Kidney (tissue), 14 donors: ENCODE data around the gene TRIO. TPM values are rescaled to one million over a fixed set of nuclear protein-coding genes. Genes with fewer than 3 reads are reported as not detected.

Source experiments
- DNase-seq, 5 donors: peaks; one replicate each; pipeline ENCODE4 v3.0.0-alpha.2; 2013 to 2020
- FAIRE-seq: peaks from 2 replicates; lab custom pipeline; 2012; peaks lifted over from hg19 to GRCh38; lab: Jason Lieb, UNC
- H3K27ac ChIP-seq, 2 donors: one replicate each; pipeline ENCODE4 v1.7.0; 2013; ENCODE audit warnings: low read depth in 2 of 2, low read length in 2 of 2, inconsistent platforms in 1 of 2
- H3K27me3 ChIP-seq: one replicate; pipeline ENCODE4 v1.7.1; 2013; ENCODE audit warnings: low read length, inconsistent platforms; ENCODE audit not compliant: control insufficient read depth, insufficient read depth
- H3K36me3 ChIP-seq, 3 donors: one replicate each; pipeline versions ENCODE4 v1.7.0 to v1.7.1; 2013; ENCODE audit warnings: low read length in 3 of 3, control low read depth in 1 of 3, inconsistent platforms in 1 of 3; ENCODE audit not compliant: insufficient read depth in 3 of 3, control insufficient read depth in 2 of 3
- H3K4me1 ChIP-seq, 3 donors: one replicate each; pipeline versions ENCODE4 v1.7.0 to v1.7.1; 2013; ENCODE audit warnings: low read length in 3 of 3, inconsistent platforms in 1 of 3, low read depth in 1 of 3; ENCODE audit not compliant: control insufficient read depth in 2 of 3, insufficient read depth in 2 of 3
- H3K4me3 ChIP-seq, 3 donors: one replicate each; pipeline versions ENCODE4 v1.7.0 to v1.8.1; 2013; ENCODE audit warnings: low read length in 3 of 3, control low read depth in 1 of 3, inconsistent platforms in 1 of 3
- H3K9ac ChIP-seq, 3 donors: one replicate each; pipeline versions ENCODE4 v1.7.0 to v1.7.1; 2013; ENCODE audit warnings: low read length in 3 of 3, control low read depth in 1 of 3, inconsistent platforms in 1 of 3
- H3K9me3 ChIP-seq, 3 donors: one replicate each; pipeline versions ENCODE4 v1.7.0 to v1.7.1; 2013; ENCODE audit warnings: low read length in 3 of 3, control low read depth in 1 of 3, inconsistent platforms in 1 of 3; ENCODE audit not compliant: control insufficient read depth in 2 of 3, insufficient read depth in 1 of 3
- intact Hi-C: fragments of 100-400 bp; cut with DNase I; formaldehyde crosslinking; loops from one replicate; pipeline ENCODE4 v1.11.1; 2022
- polyA plus RNA-seq: library from polyadenylated mRNA; stranded (reverse); fragments of 350-450 nt; fragmentation: Illumina TruSeq; extraction: RNeasy Lipid Tissue Mini Kit (QIAGEN cat#74804); gene quantifications from one replicate; pipeline ENCODE4 v1.2.3, GENCODE V29; 2014; ENCODE audit warnings: low read depth, low replicate concordance; ENCODE audit not compliant: insufficient read depth
- total RNA-seq: library from RNA; stranded (reverse); fragmentation: NEBNext Ultra II Directional; extraction: Animal tissue kit (Norgen Biotek cat#: 25700); gene quantifications from one replicate; pipeline ENCODE4 v1.2.1, GENCODE V29; 2021
- TF ChIP-seq, protein P1 (sequence below): IDR thresholded peaks from 3 replicates; pipeline ENCODE4 v1.5.1; 2012; ENCODE audit warnings: mild to moderate bottlenecking, moderate library complexity, borderline replicate concordance; ENCODE audit not compliant: insufficient read depth; ENCODE audit errors: extremely low read depth
- donor health status: control.
- donor health status: control.
- donor health status: control.
- donor health status: control.
- donor health status: control.
- donor health status: DM: yes; HTN: yes; CAD: no.
- donor health status: Normal renal cell carcinoma (clear cell type).

The TRIO gene
- total and polyA plus RNA-seq, 2 donors from 2014 or later: 9.5 to 149 TPM

DNA sequence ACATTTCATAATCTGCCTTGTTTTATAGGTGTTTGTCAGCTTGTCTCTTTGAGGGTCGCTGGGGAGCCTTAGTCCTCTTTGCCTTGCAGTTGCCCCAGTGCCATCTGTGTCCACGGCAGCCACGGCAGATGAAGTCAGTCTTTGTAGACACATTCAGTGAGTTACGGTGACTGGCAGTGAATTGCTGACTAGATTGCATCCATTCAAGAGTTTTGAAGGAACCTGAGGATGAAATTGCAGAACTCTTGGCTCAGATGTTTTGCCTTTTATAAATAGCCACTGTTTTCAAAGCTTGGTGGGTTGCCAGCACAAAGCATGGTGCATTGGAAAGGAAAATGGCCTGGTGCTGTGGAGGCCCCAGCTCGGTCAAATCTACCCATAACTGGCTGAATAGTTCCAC, 125.6 kb downstream of the TRIO start:
- intact Hi-C loops: loop anchor here (10.0 kb wide), 1 partner anchor 154 kb away; no protein-coding TSS in a partner anchor
- H3K9ac ChIP-seq: no peak overlapping the region

DNA sequence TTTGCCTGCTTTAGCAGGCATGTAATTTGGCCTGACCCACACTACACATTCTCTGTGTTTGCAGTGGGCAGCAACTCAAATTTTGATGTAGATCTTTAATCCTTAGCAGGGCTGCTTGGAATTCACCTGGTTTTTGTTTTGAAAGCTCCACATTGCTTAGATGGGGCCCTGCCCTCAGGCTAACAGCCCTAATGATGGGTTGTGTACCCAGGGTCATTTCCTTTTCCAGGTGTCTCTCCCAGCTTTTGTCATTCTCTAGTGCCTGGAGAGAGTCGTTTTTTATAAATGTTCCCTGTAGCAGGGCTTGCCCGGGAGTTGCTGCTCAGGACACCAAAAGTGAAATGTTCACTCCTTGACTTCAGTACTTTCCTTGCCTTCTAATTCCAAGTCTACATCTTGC, 126.3 kb downstream of the TRIO start:
- Histone ChIP-seq H3K4me1 (peaks cover 0 to 20% (median 20%) of the 10 kb centered on the region in 3 donors), H3K9ac (no peak overlapping the region), H3K4me3 (no peak overlapping the region), H3K9me3 (no peaks in the 10 kb centered on the region), H3K27ac (peak overlapping the region in 1 of 2 donors; percentile 36), H3K36me3 (no peaks in the 10 kb centered on the region), H3K27me3 (no peaks in the 10 kb centered on the region)
- DNase-seq (no peak), FAIRE-seq (no peak)
- TF ChIP-seq, protein P1, sequence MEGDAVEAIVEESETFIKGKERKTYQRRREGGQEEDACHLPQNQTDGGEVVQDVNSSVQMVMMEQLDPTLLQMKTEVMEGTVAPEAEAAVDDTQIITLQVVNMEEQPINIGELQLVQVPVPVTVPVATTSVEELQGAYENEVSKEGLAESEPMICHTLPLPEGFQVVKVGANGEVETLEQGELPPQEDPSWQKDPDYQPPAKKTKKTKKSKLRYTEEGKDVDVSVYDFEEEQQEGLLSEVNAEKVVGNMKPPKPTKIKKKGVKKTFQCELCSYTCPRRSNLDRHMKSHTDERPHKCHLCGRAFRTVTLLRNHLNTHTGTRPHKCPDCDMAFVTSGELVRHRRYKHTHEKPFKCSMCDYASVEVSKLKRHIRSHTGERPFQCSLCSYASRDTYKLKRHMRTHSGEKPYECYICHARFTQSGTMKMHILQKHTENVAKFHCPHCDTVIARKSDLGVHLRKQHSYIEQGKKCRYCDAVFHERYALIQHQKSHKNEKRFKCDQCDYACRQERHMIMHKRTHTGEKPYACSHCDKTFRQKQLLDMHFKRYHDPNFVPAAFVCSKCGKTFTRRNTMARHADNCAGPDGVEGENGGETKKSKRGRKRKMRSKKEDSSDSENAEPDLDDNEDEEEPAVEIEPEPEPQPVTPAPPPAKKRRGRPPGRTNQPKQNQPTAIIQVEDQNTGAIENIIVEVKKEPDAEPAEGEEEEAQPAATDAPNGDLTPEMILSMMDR: no peak
- intact Hi-C loops: loop anchor here (10.0 kb wide), 1 partner anchor 155 kb away; no protein-coding TSS in a partner anchor

More for the DNA sequence above, 125.6 kb downstream of the TRIO start:
- Histone ChIP-seq H3K4me1 (peaks cover 0 to 20% (median 20%) of the 10 kb centered on the region in 3 donors), H3K27me3 (no peaks in the 10 kb centered on the region), H3K4me3 (no peak overlapping the region), H3K36me3 (no peaks in the 10 kb centered on the region), H3K9me3 (no peaks in the 10 kb centered on the region), H3K27ac (no peak overlapping the region)
- FAIRE-seq (no peak), DNase-seq (no peak)
- TF ChIP-seq, protein P1: no peak

DNA sequence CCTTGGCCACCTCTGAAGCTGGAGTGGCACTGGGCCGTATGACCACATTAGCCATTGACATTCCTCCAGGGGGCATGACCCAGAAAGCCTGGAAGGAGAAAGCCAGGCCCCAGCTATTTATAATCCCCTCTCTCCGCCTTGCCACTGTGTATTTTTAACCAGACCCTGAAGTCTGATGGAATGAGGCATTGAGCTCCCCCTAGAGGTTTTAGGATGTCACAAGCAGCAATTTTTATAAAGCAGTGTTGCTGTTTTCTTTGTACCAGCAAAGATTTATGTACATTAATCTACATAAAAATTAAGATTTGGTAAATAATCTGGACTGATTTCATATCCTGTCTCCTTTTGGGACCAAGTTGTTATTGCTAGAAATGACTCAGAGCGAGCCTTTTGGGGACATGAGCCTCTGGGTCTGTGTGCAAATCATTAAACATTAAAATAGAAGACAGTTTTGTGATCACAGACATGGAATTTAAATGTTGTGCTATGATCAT, 127.1 kb downstream of the TRIO start:
- H3K27me3 ChIP-seq: no peaks in the 10 kb centered on the region
- H3K9me3 ChIP-seq: no peaks in the 10 kb centered on the region
- H3K9ac ChIP-seq: peak overlapping the region in 1 of 3 donors; percentile 4
- TF ChIP-seq, protein P1: peak; percentile 68
- H3K4me3 ChIP-seq: no peak overlapping the region
- H3K27ac ChIP-seq: peak overlapping the region in 1 of 2 donors; percentile 36
- DNase-seq: peak in 3 of 5 donors; percentile 52 to 86 (median 76)
- intact Hi-C loops: no loop called here
- peaks cover 0 to 20% (median 18%) of the 10 kb centered on the region in 3 donors for H3K4me1 ChIP-seq
- FAIRE-seq: peak; percentile 42
- H3K36me3 ChIP-seq: no peaks in the 10 kb centered on the region
